ENCODE measurements around the gene BCL2A1.

GRCh38 chr15:79953951-79954444 is 17.0 kb downstream of the BCL2A1 start:
- TF ChIP-seq CTCF (IDR thresholded peaks at IDR 0.05) (no peak), POLR2AphosphoS5 (IDR thresholded peaks at IDR 0.05; ENCODE audit: insufficient read depth in 1 of 2, low read depth in 1 of 2) (no peak), POLR2A (IDR thresholded peaks at IDR 0.05) (no peak)

Measured in vagina (tissue), 2 donors.